Pancreas (tissue), 10 donors: ENCODE results near the gene MACROD2. TPM values are rescaled to one million over a fixed set of nuclear protein-coding genes. Genes with fewer than 3 reads are reported as not detected.

Experiments
- ATAC-seq, 4 donors: fragments of 200-7000 bp; cut with Tn5 transposase; one replicate each; pipeline versions ENCODE4 v1.8.0 to v1.9.1; 2020; ENCODE audit warnings: mild to moderate bottlenecking in 4 of 4, moderate library complexity in 4 of 4
- DNase-seq, 6 donors: peaks; one replicate each; pipeline ENCODE4 v3.0.0-alpha.2; 2020
- FAIRE-seq: peaks from 2 replicates; lab custom pipeline; 2012; peaks lifted over from hg19 to GRCh38; lab: Jason Lieb, UNC
- H3K27ac ChIP-seq, 4 donors: fragments of 200-600 bp; sonication (generic); 1 replicate in 3 of 4; 2 replicates in 1 of 4; pipeline versions ENCODE4 v1.5.0 to v1.8.0; 2020
- H3K27me3 ChIP-seq, 4 donors: fragments of 200-600 bp; one replicate each; pipeline ENCODE4 v1.8.0; 2021
- H3K36me3 ChIP-seq, 3 donors: fragments of 200-600 bp; sonication (generic) in 1 of 3; one replicate each; pipeline versions ENCODE4 v1.5.0 to v1.8.0; 2020 to 2021
- H3K4me1 ChIP-seq, 3 donors: fragments of 200-600 bp; one replicate each; pipeline ENCODE4 v1.8.0; 2021
- H3K4me3 ChIP-seq, 4 donors: fragments of 200-600 bp; sonication (generic) in 2 of 4; one replicate each; pipeline versions ENCODE4 v1.5.0 to v1.8.0; 2020 to 2021
- H3K9me3 ChIP-seq, 4 donors: fragments of 200-600 bp; one replicate each; pipeline ENCODE4 v1.8.0; 2021
- WGBS, 2 donors: extraction: QIAGEN DNeasy Blood & Tissue Kit; methylation state at CpG; one replicate each; pipeline ENCODE4 v1.1.7; 2013; 5-methylcytosine and 5-hydroxymethylcytosine counted together
- intact Hi-C, 3 donors: fragments of 100-400 bp; cut with DNase I; formaldehyde crosslinking; loops; one replicate each; pipeline versions ENCODE4 v1.11.1 to v1.14.2; 2022
- polyA plus RNA-seq, 2 donors: library from polyadenylated mRNA; stranded (reverse); fragments of 200-250 nt; gene quantifications; one replicate each; pipeline ENCODE4 v1.2.3, GENCODE V29; 2013
- total RNA-seq, 6 donors: library from RNA; stranded (reverse); fragmentation: NEBNext Ultra II Directional in 4 of 6; extraction: Animal tissue kit (Norgen Biotek cat#: 25700) in 4 of 6; gene quantifications; one replicate each; pipeline versions ENCODE4 v1.2.1 to v1.2.4, GENCODE V29; 2021 to 2023
- TF ChIP-seq, protein P1 (sequence below), 4 donors: fragments of 200-600 bp; sonication (generic) in 3 of 4; IDR thresholded peaks; one replicate each; pipeline versions ENCODE4 v1.5.0 to v1.8.0; 2021; ENCODE audit warnings: antibody characterized with exemption in 4 of 4
- donor health status: healthy with polysubstance abuse.
- donor health status: DM: no; HTN: no; CAD: no; lungs with moderate emphysema.
- donor health status: DM: no; HTN: no; CAD: no.
- donor health status: control.
- donor health status: control.
- donor health status: Bipolar disorder and iron deficiency.
- donor health status: DM: yes; HTN: yes; CAD: no.
- donor health status: DM: no; HTN: no; CAD: no.
- donor health status: DM: no; HTN: no; CAD: no.
- donor health status: DM: yes; HTN: yes; CAD: no.

MACROD2 gene
- total and polyA plus RNA-seq, 8 donors: 1.7 to 4.9 (median 2.7) TPM

DNA sequence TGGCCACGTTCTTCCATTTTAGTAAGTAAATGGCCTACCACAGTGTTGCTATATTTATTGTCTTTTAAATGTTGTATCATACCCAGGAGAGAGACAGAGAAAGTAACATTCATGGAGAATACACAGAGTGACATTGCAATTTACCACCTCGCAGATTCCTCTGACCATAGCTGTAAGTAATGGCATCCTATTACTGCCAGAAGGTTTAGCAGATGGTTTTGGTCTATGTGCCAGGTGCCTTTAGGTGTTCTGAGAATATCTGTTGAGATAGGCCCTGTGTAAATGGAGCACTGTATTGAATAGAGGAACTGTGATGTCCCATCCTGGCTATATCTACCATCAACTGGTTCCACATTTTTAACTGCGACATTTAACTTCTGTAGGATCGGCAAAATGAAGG, 2018.3 kb downstream of the MACROD2 start:
- Histone ChIP-seq H3K36me3 (no peaks in the 10 kb centered on the region), H3K4me3 (no peak overlapping the region), H3K4me1 (no peaks in the 10 kb centered on the region), H3K9me3 (no peaks in the 10 kb centered on the region), H3K27me3 (no peaks in the 10 kb centered on the region), H3K27ac (no peak overlapping the region)
- WGBS, 2 donors: 91 to 92% methylated on average over 4 of the region's 4 CpGs
- ATAC-seq (no peak), FAIRE-seq (no peak), DNase-seq (no peak)
- intact Hi-C loops: no loop called here
- TF ChIP-seq, protein P1, sequence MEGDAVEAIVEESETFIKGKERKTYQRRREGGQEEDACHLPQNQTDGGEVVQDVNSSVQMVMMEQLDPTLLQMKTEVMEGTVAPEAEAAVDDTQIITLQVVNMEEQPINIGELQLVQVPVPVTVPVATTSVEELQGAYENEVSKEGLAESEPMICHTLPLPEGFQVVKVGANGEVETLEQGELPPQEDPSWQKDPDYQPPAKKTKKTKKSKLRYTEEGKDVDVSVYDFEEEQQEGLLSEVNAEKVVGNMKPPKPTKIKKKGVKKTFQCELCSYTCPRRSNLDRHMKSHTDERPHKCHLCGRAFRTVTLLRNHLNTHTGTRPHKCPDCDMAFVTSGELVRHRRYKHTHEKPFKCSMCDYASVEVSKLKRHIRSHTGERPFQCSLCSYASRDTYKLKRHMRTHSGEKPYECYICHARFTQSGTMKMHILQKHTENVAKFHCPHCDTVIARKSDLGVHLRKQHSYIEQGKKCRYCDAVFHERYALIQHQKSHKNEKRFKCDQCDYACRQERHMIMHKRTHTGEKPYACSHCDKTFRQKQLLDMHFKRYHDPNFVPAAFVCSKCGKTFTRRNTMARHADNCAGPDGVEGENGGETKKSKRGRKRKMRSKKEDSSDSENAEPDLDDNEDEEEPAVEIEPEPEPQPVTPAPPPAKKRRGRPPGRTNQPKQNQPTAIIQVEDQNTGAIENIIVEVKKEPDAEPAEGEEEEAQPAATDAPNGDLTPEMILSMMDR (IDR thresholded peaks at IDR 0.05): no peak

DNA sequence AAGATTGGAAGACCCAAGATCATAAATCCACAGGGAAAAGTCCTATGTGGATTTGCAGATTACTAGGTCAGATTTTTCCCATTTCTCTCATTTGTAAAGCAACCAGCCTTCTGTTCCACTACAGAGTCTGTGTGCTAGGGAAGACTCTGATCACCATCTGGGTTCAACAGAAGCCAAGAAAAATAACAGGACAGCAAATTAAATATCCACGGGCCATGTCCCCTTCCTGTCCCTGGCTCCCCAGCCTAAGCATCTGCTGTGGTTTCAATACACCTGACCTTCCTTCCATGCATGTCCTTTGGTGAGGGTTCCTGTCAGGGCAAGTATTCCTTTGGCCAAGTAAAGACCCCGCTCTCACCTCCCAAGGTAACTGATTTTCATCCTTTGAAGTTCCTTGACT, 2019.1 kb downstream of the MACROD2 start:
- ATAC-seq (no peak), DNase-seq (no peak), FAIRE-seq (no peak)
- WGBS, 2 donors: 76 to 82% methylated on average over 2 of the region's 2 CpGs
- no peaks in the 10 kb centered on the region for H3K9me3 ChIP-seq
- no peaks in the 10 kb centered on the region for H3K36me3 ChIP-seq
- no peaks in the 10 kb centered on the region for H3K4me1 ChIP-seq
- intact Hi-C loops: no loop called here
- TF ChIP-seq, protein P1 (IDR thresholded peaks at IDR 0.05): no peak
- no peak overlapping the region for H3K27ac ChIP-seq
- H3K27me3 ChIP-seq: no peaks in the 10 kb centered on the region
- no peak overlapping the region for H3K4me3 ChIP-seq

DNA sequence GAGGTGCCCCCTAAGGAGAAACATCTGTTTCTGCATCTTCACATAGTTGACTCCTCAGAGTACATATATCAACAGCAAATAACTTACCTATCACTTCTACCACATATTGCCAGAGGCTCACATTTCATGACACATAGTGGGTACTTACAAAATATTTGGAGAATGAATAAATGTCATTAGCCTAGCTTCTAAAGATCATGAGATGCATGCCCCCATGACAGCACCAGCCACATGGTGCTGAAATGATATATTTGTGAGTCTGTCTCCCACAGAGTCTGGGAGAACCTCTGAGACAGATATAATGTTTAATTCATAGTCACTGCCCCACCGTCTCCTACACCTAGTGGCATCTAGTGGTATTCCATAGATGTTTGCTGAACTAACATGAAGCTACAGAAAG, 2022.3 kb downstream of the MACROD2 start:
- FAIRE-seq (no peak), ATAC-seq (no peak), DNase-seq (no peak)
- no peaks in the 10 kb centered on the region for H3K4me1 ChIP-seq
- H3K9me3 ChIP-seq: no peaks in the 10 kb centered on the region
- no peaks in the 10 kb centered on the region for H3K36me3 ChIP-seq
- no peaks in the 10 kb centered on the region for H3K27me3 ChIP-seq
- H3K4me3 ChIP-seq: no peak overlapping the region
- TF ChIP-seq, protein P1 (IDR thresholded peaks at IDR 0.05): no peak
- WGBS, 2 donors: 74 to 76% methylated on average over 1 of the region's 1 CpG
- intact Hi-C loops: no loop called here
- H3K27ac ChIP-seq: no peak overlapping the region

DNA sequence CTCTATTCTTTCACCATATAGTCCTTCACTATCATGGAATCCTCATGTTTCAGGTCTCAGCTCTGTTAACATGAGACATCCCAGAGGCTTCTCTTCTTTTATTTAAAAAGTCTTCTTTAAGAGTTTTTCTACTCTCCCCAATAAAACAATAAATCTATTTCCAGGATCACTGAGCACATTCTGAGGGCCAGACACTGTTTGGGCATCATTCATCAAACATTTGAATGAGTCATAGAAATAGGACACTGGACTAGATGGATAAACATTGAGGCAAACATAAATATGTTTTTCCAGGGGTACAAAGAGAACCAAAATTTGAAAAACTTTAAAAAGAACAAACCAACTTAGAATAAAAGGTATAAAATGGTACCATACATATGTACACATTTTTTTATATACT, 2023.6 kb downstream of the MACROD2 start:
- FAIRE-seq: no peak
- no peak overlapping the region for H3K4me3 ChIP-seq

DNA sequence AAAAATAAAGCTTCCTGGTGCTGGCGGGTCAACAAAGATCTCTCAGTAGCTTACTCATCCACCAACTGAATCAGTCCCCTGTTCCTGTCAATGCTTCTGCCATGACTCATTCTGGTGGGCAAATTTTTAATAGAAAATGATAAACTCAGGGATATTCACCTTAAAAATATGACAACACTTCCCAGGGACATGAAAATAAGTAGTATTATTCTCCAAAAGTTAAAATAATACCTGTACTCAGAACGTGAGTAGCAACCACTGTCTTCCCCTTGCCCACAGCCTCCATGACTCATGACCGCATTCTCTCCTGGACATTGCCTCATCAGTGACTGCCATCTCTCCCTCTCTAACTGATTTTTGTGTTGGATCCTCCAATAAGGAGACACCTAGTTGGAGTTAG, 2025.7 kb downstream of the MACROD2 start:
- no peak for DNase-seq
- no peak overlapping the region for H3K27ac ChIP-seq
- H3K27me3 ChIP-seq: no peaks in the 10 kb centered on the region
- no peaks in the 10 kb centered on the region for H3K36me3 ChIP-seq
- FAIRE-seq: no peak
- no peaks in the 10 kb centered on the region for H3K9me3 ChIP-seq
- H3K4me1 ChIP-seq: no peaks in the 10 kb centered on the region
- no peak for ATAC-seq
- 61% methylated on average over 3 of the region's 3 CpGs for WGBS, 2 donors
- TF ChIP-seq, protein P1 (IDR thresholded peaks at IDR 0.05): no peak
- intact Hi-C loops: no loop called here
- no peak overlapping the region for H3K4me3 ChIP-seq

More for the DNA sequence above, 2023.6 kb downstream of the MACROD2 start:
- intact Hi-C loops: no loop called here
- TF ChIP-seq, protein P1 (IDR thresholded peaks at IDR 0.05): no peak
- Histone ChIP-seq H3K9me3 (no peaks in the 10 kb centered on the region), H3K4me1 (no peaks in the 10 kb centered on the region), H3K27me3 (no peaks in the 10 kb centered on the region), H3K36me3 (no peaks in the 10 kb centered on the region), H3K27ac (no peak overlapping the region)
- DNase-seq (no peak), ATAC-seq (no peak)
